ENCODE data around the gene ACRBP. TPM values are rescaled to one million over a fixed set of nuclear protein-coding genes. Genes with fewer than 3 reads are reported as not detected.

Gene ACRBP
- total and polyA plus RNA-seq, 4 donors, result 0.39 to 1.5 (median 0.65) TPM

DNA sequence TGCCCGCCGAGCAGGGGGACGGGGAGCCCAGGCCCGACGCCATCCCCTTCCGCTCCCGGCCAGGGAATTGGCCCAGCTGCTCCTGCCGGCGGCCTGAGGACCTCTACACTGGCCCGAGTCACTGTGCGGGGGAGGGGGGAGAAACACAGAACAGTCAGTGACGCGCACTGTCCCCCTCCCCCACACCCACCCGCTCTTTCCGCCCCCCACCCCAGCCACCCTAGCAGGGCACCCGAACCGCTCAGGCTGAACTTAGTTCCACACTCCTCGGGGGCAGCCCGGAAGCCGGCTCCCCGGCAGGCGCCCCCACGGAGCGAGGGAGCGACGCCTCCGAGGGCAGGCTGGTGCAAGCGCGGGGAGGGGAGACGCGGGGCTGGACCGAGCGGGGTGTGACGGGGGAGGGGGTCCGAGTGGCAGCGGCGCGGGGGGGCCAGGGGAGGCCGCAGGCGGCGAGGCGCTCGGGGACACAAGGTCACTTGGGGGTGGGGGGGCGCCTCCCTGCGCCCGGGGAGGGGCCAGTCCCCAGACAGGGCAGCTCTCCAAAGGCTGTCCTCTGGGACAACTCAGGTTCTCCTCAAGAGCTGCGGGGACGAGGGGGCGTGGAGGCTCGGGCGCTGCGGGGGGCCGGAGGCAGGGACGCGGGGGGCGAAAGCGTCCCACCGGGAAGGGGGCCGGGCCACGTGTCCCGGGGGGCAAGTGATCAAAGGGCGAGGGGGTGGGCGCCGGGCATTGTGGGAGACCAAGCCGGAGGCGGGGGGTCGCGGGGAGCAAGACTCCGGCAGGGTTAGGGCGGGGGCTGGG, 40.7 kb downstream of the ACRBP start:
- peak; percentile 71 for DNase-seq (ENCODE audit: low spot score)
- peaks cover 16 to 40% (median 36%) of the 10 kb centered on the region in 4 donors for H3K4me1 ChIP-seq (ENCODE audit: control insufficient read depth in 4 of 4, insufficient read depth in 4 of 4, low read length in 3 of 4)
- H3K9ac ChIP-seq (ENCODE audit: low read depth in 1 of 2, low read length in 2 of 2), result peak overlapping the region; percentile 41 to 78
- H3K36me3 ChIP-seq (ENCODE audit: control insufficient read depth in 4 of 4, insufficient read depth in 3 of 4, low read depth in 1 of 4, low read length in 3 of 4), result peaks cover 5 to 10% (median 7%) of the 10 kb centered on the region in 4 donors
- peak overlapping the region; percentile 86 to 96 for H3K27ac ChIP-seq (ENCODE audit: low read depth in 1 of 2, low read length in 2 of 2)
- H3K27me3 ChIP-seq (ENCODE audit: control insufficient read depth in 4 of 4, insufficient read depth in 4 of 4, low read length in 3 of 4), result no peaks in the 10 kb centered on the region
- WGBS, result 2% methylated on average over 70 of the region's 70 CpGs
- peak overlapping the region; percentile 81 to 91 (median 84) for H3K4me3 ChIP-seq (ENCODE audit: low read depth in 1 of 3, low read length in 3 of 3)
- peak; percentile 16 for TF ChIP-seq YY1 (IDR thresholded peaks at IDR 0.05)
- TF ChIP-seq HNF4G (IDR thresholded peaks at IDR 0.05), result no peak
- no peaks in the 10 kb centered on the region for H3K9me3 ChIP-seq (ENCODE audit: control insufficient read depth in 4 of 4, low read length in 3 of 4)

DNA sequence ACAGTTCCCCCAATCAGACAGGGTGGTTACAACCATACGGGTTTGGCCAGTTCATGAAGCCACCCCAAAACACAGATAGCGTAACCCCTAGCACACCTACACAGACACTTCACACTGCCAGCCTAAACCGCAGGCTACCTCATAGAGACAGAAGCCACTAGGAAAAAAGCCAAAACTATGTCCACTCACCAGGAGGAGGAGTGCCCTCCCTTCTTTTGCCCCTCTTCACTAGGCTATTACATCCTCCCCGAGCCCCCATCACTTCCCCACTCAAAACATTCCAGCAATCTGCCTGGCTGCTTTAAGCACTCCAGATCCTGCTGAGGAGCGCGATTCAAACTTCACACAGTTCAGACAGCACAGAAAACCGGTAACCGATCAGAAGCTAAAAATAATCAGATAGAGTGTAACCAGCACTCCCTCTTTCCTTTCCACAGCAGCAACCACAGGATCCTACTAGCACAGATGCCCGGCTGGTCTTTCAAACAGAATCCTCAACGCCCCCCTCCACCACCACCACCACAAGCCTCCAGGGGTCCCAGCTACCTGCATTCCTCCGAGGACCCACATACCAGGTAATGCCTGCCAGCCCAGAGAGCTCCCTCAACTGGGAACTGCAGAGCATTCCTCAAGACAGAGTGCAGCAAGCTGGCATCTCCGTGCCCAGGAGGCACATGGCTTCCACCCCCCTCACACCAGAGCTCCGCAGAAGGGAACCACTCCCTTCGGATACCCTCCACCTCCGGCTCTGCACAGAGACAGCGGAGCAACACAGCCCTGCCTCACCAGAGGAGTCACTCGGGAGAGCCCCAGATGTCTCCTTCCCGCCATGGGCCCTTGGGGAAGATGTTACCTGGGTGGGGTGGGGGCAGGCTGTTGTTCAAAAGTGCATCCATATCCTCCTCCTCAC, 41.6 kb downstream of the ACRBP start:
- H3K4me1 ChIP-seq (ENCODE audit: control insufficient read depth in 4 of 4, insufficient read depth in 4 of 4, low read length in 3 of 4), result peaks cover 16 to 40% (median 36%) of the 10 kb centered on the region in 4 donors
- WGBS, result 10% methylated on average over 18 of the region's 18 CpGs

More for the DNA sequence above, 41.6 kb downstream of the ACRBP start:
- peaks cover 6 to 18% (median 16%) of the 10 kb centered on the region in 4 donors for H3K36me3 ChIP-seq (ENCODE audit: control insufficient read depth in 4 of 4, insufficient read depth in 3 of 4, low read depth in 1 of 4, low read length in 3 of 4)
- DNase-seq (ENCODE audit: low spot score), result no peak
- no peaks in the 10 kb centered on the region for H3K27me3 ChIP-seq (ENCODE audit: control insufficient read depth in 4 of 4, insufficient read depth in 4 of 4, low read length in 3 of 4)
- peak overlapping the region; percentile 49 to 78 for H3K9ac ChIP-seq (ENCODE audit: low read depth in 1 of 2, low read length in 2 of 2)
- H3K9me3 ChIP-seq (ENCODE audit: control insufficient read depth in 4 of 4, low read length in 3 of 4), result no peaks in the 10 kb centered on the region
- TF ChIP-seq EGR1 (IDR thresholded peaks at IDR 0.05; ENCODE audit: low read depth in 2 of 2) (no peak), TAF1 (conservative IDR thresholded peaks at IDR 0.05) (no peak), YY1 (IDR thresholded peaks at IDR 0.05) (peak; percentile 23)
- TF ChIP-seq, protein P1, sequence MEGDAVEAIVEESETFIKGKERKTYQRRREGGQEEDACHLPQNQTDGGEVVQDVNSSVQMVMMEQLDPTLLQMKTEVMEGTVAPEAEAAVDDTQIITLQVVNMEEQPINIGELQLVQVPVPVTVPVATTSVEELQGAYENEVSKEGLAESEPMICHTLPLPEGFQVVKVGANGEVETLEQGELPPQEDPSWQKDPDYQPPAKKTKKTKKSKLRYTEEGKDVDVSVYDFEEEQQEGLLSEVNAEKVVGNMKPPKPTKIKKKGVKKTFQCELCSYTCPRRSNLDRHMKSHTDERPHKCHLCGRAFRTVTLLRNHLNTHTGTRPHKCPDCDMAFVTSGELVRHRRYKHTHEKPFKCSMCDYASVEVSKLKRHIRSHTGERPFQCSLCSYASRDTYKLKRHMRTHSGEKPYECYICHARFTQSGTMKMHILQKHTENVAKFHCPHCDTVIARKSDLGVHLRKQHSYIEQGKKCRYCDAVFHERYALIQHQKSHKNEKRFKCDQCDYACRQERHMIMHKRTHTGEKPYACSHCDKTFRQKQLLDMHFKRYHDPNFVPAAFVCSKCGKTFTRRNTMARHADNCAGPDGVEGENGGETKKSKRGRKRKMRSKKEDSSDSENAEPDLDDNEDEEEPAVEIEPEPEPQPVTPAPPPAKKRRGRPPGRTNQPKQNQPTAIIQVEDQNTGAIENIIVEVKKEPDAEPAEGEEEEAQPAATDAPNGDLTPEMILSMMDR (IDR thresholded peaks at IDR 0.05; ENCODE audit: low read depth, low read length, missing input control), result no peak
- TF ChIP-seq, protein P2, sequence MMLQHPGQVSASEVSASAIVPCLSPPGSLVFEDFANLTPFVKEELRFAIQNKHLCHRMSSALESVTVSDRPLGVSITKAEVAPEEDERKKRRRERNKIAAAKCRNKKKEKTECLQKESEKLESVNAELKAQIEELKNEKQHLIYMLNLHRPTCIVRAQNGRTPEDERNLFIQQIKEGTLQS (IDR thresholded peaks at IDR 0.05), result no peak
- TF ChIP-seq, protein P3, sequence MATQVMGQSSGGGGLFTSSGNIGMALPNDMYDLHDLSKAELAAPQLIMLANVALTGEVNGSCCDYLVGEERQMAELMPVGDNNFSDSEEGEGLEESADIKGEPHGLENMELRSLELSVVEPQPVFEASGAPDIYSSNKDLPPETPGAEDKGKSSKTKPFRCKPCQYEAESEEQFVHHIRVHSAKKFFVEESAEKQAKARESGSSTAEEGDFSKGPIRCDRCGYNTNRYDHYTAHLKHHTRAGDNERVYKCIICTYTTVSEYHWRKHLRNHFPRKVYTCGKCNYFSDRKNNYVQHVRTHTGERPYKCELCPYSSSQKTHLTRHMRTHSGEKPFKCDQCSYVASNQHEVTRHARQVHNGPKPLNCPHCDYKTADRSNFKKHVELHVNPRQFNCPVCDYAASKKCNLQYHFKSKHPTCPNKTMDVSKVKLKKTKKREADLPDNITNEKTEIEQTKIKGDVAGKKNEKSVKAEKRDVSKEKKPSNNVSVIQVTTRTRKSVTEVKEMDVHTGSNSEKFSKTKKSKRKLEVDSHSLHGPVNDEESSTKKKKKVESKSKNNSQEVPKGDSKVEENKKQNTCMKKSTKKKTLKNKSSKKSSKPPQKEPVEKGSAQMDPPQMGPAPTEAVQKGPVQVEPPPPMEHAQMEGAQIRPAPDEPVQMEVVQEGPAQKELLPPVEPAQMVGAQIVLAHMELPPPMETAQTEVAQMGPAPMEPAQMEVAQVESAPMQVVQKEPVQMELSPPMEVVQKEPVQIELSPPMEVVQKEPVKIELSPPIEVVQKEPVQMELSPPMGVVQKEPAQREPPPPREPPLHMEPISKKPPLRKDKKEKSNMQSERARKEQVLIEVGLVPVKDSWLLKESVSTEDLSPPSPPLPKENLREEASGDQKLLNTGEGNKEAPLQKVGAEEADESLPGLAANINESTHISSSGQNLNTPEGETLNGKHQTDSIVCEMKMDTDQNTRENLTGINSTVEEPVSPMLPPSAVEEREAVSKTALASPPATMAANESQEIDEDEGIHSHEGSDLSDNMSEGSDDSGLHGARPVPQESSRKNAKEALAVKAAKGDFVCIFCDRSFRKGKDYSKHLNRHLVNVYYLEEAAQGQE (IDR thresholded peaks at IDR 0.05), result no peak
- TF ChIP-seq, protein P4, sequence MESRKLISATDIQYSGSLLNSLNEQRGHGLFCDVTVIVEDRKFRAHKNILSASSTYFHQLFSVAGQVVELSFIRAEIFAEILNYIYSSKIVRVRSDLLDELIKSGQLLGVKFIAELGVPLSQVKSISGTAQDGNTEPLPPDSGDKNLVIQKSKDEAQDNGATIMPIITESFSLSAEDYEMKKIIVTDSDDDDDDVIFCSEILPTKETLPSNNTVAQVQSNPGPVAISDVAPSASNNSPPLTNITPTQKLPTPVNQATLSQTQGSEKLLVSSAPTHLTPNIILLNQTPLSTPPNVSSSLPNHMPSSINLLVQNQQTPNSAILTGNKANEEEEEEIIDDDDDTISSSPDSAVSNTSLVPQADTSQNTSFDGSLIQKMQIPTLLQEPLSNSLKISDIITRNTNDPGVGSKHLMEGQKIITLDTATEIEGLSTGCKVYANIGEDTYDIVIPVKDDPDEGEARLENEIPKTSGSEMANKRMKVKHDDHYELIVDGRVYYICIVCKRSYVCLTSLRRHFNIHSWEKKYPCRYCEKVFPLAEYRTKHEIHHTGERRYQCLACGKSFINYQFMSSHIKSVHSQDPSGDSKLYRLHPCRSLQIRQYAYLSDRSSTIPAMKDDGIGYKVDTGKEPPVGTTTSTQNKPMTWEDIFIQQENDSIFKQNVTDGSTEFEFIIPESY (IDR thresholded peaks at IDR 0.05), result no peak
- H3K4me3 ChIP-seq (ENCODE audit: low read depth in 1 of 3, low read length in 3 of 3), result peak overlapping the region; percentile 70 to 91 (median 84)
- peak overlapping the region; percentile 86 to 96 for H3K27ac ChIP-seq (ENCODE audit: low read depth in 1 of 2, low read length in 2 of 2)
